Measurements from ENCODE around the gene C1orf53. TPM values are rescaled to one million over a fixed set of nuclear protein-coding genes. Genes with fewer than 3 reads are reported as not detected.

Gene C1orf53
- 3.6 to 8.5 TPM (median 5.8 TPM) in 5 replicates for total RNA-seq (2022; extraction: Qiagen RNA extraction; ENCODE audit: low read depth)

GRCh38 chr1:197902454-197903195, at the start of gene C1orf53:
C1orf53 (plus strand) TSS chr1:197902630; CDS start chr1:197902650, 20 bp downstream.

Other genes with a start within 250 kb of the C1orf53 start
- gene DENND1B, start 127.2 kb upstream of the C1orf53 start, total RNA-seq (2022; extraction: Qiagen RNA extraction; ENCODE audit: low read depth) = 2.2 to 3.3 TPM (median 2.9 TPM) in 5 replicates
- gene LHX9, start 14.7 kb downstream of the C1orf53 start, total RNA-seq (2022; extraction: Qiagen RNA extraction; ENCODE audit: low read depth) = 0.02 to 0.09 TPM in 2 of 5 replicates, not detected in the others